ENCODE data around the gene SLC22A23. TPM values are rescaled to one million over a fixed set of nuclear protein-coding genes. Genes with fewer than 3 reads are reported as not detected.

Gene SLC22A23
- polyA plus RNA-seq, 6 donors from 2014 or later: 0.43 to 0.61 (median 0.52) TPM; not detected in 2

GRCh38 chr6:3231247-3232016 lies 225.4 kb downstream of the SLC22A23 start:
- Mint-ChIP-seq H3K9me3 (peaks cover 0 to 3% (median 0%) of the 10 kb centered on the region in 7 donors), H3K27ac (no peak overlapping the region), H3K4me1 (peaks cover 40 to 55% (median 48%) of the 10 kb centered on the region in 3 donors)

GRCh38 chr6:3230900-3231246 lies 226.0 kb downstream of the SLC22A23 start:
- H3K27ac Mint-ChIP-seq: peak overlapping the region in 1 of 6 donors; percentile 60
- peaks cover 58 to 97% (median 86%) of the 10 kb centered on the region in 3 donors for H3K27me3 Mint-ChIP-seq
- DNase-seq: no peak
- H3K4me1 Mint-ChIP-seq: peaks cover 42 to 56% (median 48%) of the 10 kb centered on the region in 3 donors
- H3K36me3 Mint-ChIP-seq: peaks cover 0 to 8% of the 10 kb centered on the region in 2 donors
- ATAC-seq (ENCODE audit: low read depth in 2 of 2): no peak
- H3K4me3 Mint-ChIP-seq: peak overlapping the region; percentile 17 to 94 (median 80)
- H3K9me3 Mint-ChIP-seq: peaks cover 0 to 3% (median 0%) of the 10 kb centered on the region in 7 donors

More at GRCh38 chr6:3231247-3232016, 225.4 kb downstream of the SLC22A23 start:
- Mint-ChIP-seq H3K36me3 (peaks cover 0 to 8% of the 10 kb centered on the region in 2 donors), H3K27me3 (peaks cover 60 to 97% (median 86%) of the 10 kb centered on the region in 3 donors), H3K4me3 (peak overlapping the region; percentile 34 to 94 (median 82))
- DNase-seq (no peak), ATAC-seq (ENCODE audit: low read depth in 2 of 2) (no peak)

GRCh38 chr6:3230256-3230882 lies 226.5 kb downstream of the SLC22A23 start:
- peaks cover 42 to 56% (median 48%) of the 10 kb centered on the region in 3 donors for H3K4me1 Mint-ChIP-seq
- ATAC-seq (ENCODE audit: low read depth in 2 of 2): no peak
- DNase-seq: no peak
- H3K4me3 Mint-ChIP-seq: peak overlapping the region; percentile 5 to 94 (median 86)
- H3K27me3 Mint-ChIP-seq: peaks cover 62 to 96% (median 87%) of the 10 kb centered on the region in 3 donors
- H3K27ac Mint-ChIP-seq: peak overlapping the region in 1 of 6 donors; percentile 60
- peaks cover 0 to 8% of the 10 kb centered on the region in 2 donors for H3K36me3 Mint-ChIP-seq
- H3K9me3 Mint-ChIP-seq: peaks cover 0 to 3% (median 0%) of the 10 kb centered on the region in 7 donors

- peaks cover 0 to 3% (median 0%) of the 10 kb centered on the region in 7 donors for H3K9me3 Mint-ChIP-seq
- ATAC-seq (ENCODE audit: low read depth in 2 of 2) (peak; percentile 38 to 44), DNase-seq (peak; percentile 30)
- H3K27me3 Mint-ChIP-seq: peaks cover 62 to 92% (median 85%) of the 10 kb centered on the region in 3 donors
- H3K4me3 Mint-ChIP-seq: peak overlapping the region; percentile 76 to 94 (median 86)
- H3K4me1 Mint-ChIP-seq: peaks cover 42 to 56% (median 48%) of the 10 kb centered on the region in 3 donors
- peak overlapping the region in 1 of 6 donors; percentile 48 for H3K27ac Mint-ChIP-seq
- H3K36me3 Mint-ChIP-seq: peaks cover 0 to 8% of the 10 kb centered on the region in 2 donors
These were observed 227.2 kb downstream of the SLC22A23 start for GRCh38 chr6:3229566-3230178.

- DNase-seq (peak; percentile 35), ATAC-seq (ENCODE audit: low read depth in 2 of 2) (peak; percentile 20 to 24)
- H3K36me3 Mint-ChIP-seq: peaks cover 0 to 8% of the 10 kb centered on the region in 2 donors
- peaks cover 0 to 3% (median 0%) of the 10 kb centered on the region in 7 donors for H3K9me3 Mint-ChIP-seq
- H3K27me3 Mint-ChIP-seq: peaks cover 57 to 92% (median 85%) of the 10 kb centered on the region in 3 donors
- peak overlapping the region in 4 of 6 donors; percentile 16 to 69 (median 38) for H3K27ac Mint-ChIP-seq
- peaks cover 42 to 56% (median 48%) of the 10 kb centered on the region in 3 donors for H3K4me1 Mint-ChIP-seq
- peak overlapping the region; percentile 76 to 94 (median 89) for H3K4me3 Mint-ChIP-seq
These were observed 227.9 kb downstream of the SLC22A23 start for GRCh38 chr6:3228771-3229565.

GRCh38 chr6:3228046-3228671 lies 228.7 kb downstream of the SLC22A23 start:
- peak overlapping the region; percentile 61 to 90 (median 82) for H3K4me3 Mint-ChIP-seq
- H3K27ac Mint-ChIP-seq: no peak overlapping the region
- peaks cover 42 to 56% (median 48%) of the 10 kb centered on the region in 3 donors for H3K4me1 Mint-ChIP-seq
- DNase-seq (peak; percentile 42), ATAC-seq (ENCODE audit: low read depth in 2 of 2) (peak; percentile 56)
- H3K36me3 Mint-ChIP-seq: peaks cover 0 to 8% of the 10 kb centered on the region in 2 donors
- H3K27me3 Mint-ChIP-seq: peaks cover 55 to 88% (median 79%) of the 10 kb centered on the region in 3 donors
- H3K9me3 Mint-ChIP-seq: peaks cover 0 to 3% (median 0%) of the 10 kb centered on the region in 7 donors

GRCh38 chr6:3227363-3228045 lies 229.3 kb downstream of the SLC22A23 start, which contains the start of gene TUBB2B:
TUBB2B (minus strand) TSS chr6:3227653; CDS start chr6:3227543, 110 bp downstream.
- peaks cover 48 to 82% (median 73%) of the 10 kb centered on the region in 3 donors for H3K27me3 Mint-ChIP-seq
- peak; percentile 9 to 13 for ATAC-seq (ENCODE audit: low read depth in 2 of 2)
- H3K27ac Mint-ChIP-seq: peak within 1 kb of the TSS in 2 of 6 donors; percentile 54 to 64
- H3K36me3 Mint-ChIP-seq: peaks cover 0 to 8% of the 10 kb centered on the region in 2 donors
- peak within 1 kb of the TSS; percentile 80 to 90 (median 85) for H3K4me3 Mint-ChIP-seq
- no peak for DNase-seq
- peaks cover 42 to 55% (median 48%) of the 10 kb centered on the region in 3 donors for H3K4me1 Mint-ChIP-seq
- peaks cover 0 to 3% (median 0%) of the 10 kb centered on the region in 7 donors for H3K9me3 Mint-ChIP-seq

- Mint-ChIP-seq H3K27ac (peak overlapping the region in 2 of 6 donors; percentile 54 to 64), H3K4me3 (peak overlapping the region; percentile 80 to 90 (median 85)), H3K36me3 (peaks cover 0 to 8% of the 10 kb centered on the region in 2 donors), H3K4me1 (peaks cover 42 to 47% (median 44%) of the 10 kb centered on the region in 3 donors), H3K9me3 (peaks cover 0 to 6% (median 0%) of the 10 kb centered on the region in 7 donors), H3K27me3 (peaks cover 40 to 74% (median 65%) of the 10 kb centered on the region in 3 donors)
- ATAC-seq (ENCODE audit: low read depth in 2 of 2) (peak; percentile 24 to 32), DNase-seq (peak; percentile 33)
These were observed 230.1 kb downstream of the SLC22A23 start for GRCh38 chr6:3226481-3227362.

GRCh38 chr6:3226042-3226441 lies 230.8 kb downstream of the SLC22A23 start:
- H3K27ac Mint-ChIP-seq: no peak overlapping the region

GRCh38 chr6:3222506-3223038 lies 234.3 kb downstream of the SLC22A23 start:
- no peak for ATAC-seq (ENCODE audit: low read depth in 2 of 2)
- H3K27ac Mint-ChIP-seq: no peak overlapping the region
- no peaks in the 10 kb centered on the region for H3K36me3 Mint-ChIP-seq
- H3K9me3 Mint-ChIP-seq: peaks cover 0 to 8% (median 0%) of the 10 kb centered on the region in 7 donors
- peaks cover 7 to 16% (median 11%) of the 10 kb centered on the region in 3 donors for H3K4me1 Mint-ChIP-seq
- no peak for DNase-seq
- peaks cover 20 to 64% (median 54%) of the 10 kb centered on the region in 3 donors for H3K27me3 Mint-ChIP-seq
- H3K4me3 Mint-ChIP-seq: no peak overlapping the region

More at GRCh38 chr6:3226042-3226441, 230.8 kb downstream of the SLC22A23 start:
- H3K36me3 Mint-ChIP-seq: peaks cover 0 to 8% of the 10 kb centered on the region in 2 donors
- H3K27me3 Mint-ChIP-seq: peaks cover 35 to 67% (median 58%) of the 10 kb centered on the region in 3 donors
- H3K4me1 Mint-ChIP-seq: peaks cover 35 to 40% (median 40%) of the 10 kb centered on the region in 3 donors
- H3K9me3 Mint-ChIP-seq: peaks cover 0 to 8% (median 0%) of the 10 kb centered on the region in 7 donors
- no peak for DNase-seq
- H3K4me3 Mint-ChIP-seq: peak overlapping the region in 6 of 8 donors; percentile 39 to 90 (median 82)
- no peak for ATAC-seq (ENCODE audit: low read depth in 2 of 2)

Data from naive B cell (primary cell).